Panc1 (cell line): ENCODE measurements around the gene FUOM. TPM values are rescaled to one million over a fixed set of nuclear protein-coding genes. Genes with fewer than 3 reads are reported as not detected.

ENCODE experiments used
- ATAC-seq: fragments of 200-7000 bp; cut with Tn5 transposase; 2 replicates; pipeline ENCODE4 v1.9.1; 2020; ENCODE audit warnings: mild to moderate bottlenecking, moderate library complexity
- BruUV-seq: library from RNA; stranded (reverse); fragments of 400-500 nt; replicated peaks from 2 replicates; lab custom pipeline; 2021; lab: Mats Ljungman, UMichigan
- CTCF ChIA-PET: fragments of 300-600 bp; sonication (Branson Sonifier 250); formaldehyde crosslinking; loops from one replicate; lab custom pipeline; 2022; ENCODE audit warnings: antibody characterized with exemption; lab: Charles Lee
- POLR2A ChIA-PET: fragments of 300-600 bp; sonication (Branson Sonifier 250); formaldehyde crosslinking; loops from one replicate; lab custom pipeline; 2022; ENCODE audit warnings: antibody characterized with exemption; lab: Charles Lee
- DNase-seq: peaks from one replicate; pipeline ENCODE4 v3.0.0-alpha.2; 2010; ENCODE audit warnings: low read depth, low spot score
- H3K27ac ChIP-seq: 2 replicates; pipeline ENCODE4 v1.5.1; 2011; ENCODE audit warnings: mild to moderate bottlenecking, low read length, inconsistent platforms
- H3K27me3 ChIP-seq: fragments of 200-500 bp; sonication (Bioruptor generic); 2 replicates; pipeline ENCODE4 v1.6.0; 2014; ENCODE audit warnings: low read length, inconsistent platforms; ENCODE audit not compliant: control insufficient read depth, insufficient read depth
- H3K36me3 ChIP-seq: fragments of 200-500 bp; sonication (Bioruptor generic); 2 replicates; pipeline ENCODE4 v1.5.1; 2014; ENCODE audit warnings: inconsistent platforms, mild to moderate bottlenecking, low read length, moderate library complexity; ENCODE audit not compliant: control insufficient read depth, insufficient read depth
- H3K4me1 ChIP-seq: 2 replicates; pipeline ENCODE4 v1.5.1; 2011; ENCODE audit warnings: inconsistent platforms, mild to moderate bottlenecking, low read length, moderate library complexity; ENCODE audit not compliant: control insufficient read depth, insufficient read depth
- H3K4me3 ChIP-seq, 2 experiments: 2 replicates each; pipeline ENCODE4 v1.5.1; 2011 to 2012; ENCODE audit warnings: low read depth in 2 of 2, low read length in 2 of 2, mild to moderate bottlenecking in 2 of 2, inconsistent platforms in 1 of 2, moderate library complexity in 1 of 2
- H3K9me3 ChIP-seq: fragments of 200-500 bp; sonication (Bioruptor generic); 2 replicates; pipeline ENCODE4 v1.5.1; 2014; ENCODE audit warnings: low read depth, mild to moderate bottlenecking, inconsistent platforms, low read length, moderate library complexity; ENCODE audit not compliant: control insufficient read depth, insufficient read depth
- CTCF ChIP-seq: fragments of 450-650 bp; IDR thresholded peaks from 2 replicates; pipeline ENCODE4 v1.5.1; 2017; ENCODE audit warnings: mild to moderate bottlenecking
- POLR2AphosphoS5 ChIP-seq: IDR thresholded peaks from 2 replicates; pipeline ENCODE4 v1.6.1; 2012; ENCODE audit warnings: mild to moderate bottlenecking, low read depth, low read length, moderate library complexity
- REST ChIP-seq, 2 experiments: IDR thresholded peaks; 2 replicates each; pipeline ENCODE4 v1.6.1; 2011 to 2012; ENCODE audit warnings: low read depth in 2 of 2, control low read depth in 1 of 2, low read length in 1 of 2, mild to moderate bottlenecking in 1 of 2, moderate library complexity in 1 of 2; ENCODE audit not compliant: insufficient read depth in 1 of 2
- SIN3A ChIP-seq: IDR thresholded peaks from 2 replicates; pipeline ENCODE4 v1.6.1; 2012; ENCODE audit warnings: low read depth, mild to moderate bottlenecking, low read length, moderate library complexity, borderline replicate concordance; ENCODE audit not compliant: insufficient read depth
- TCF7L2 ChIP-seq: IDR thresholded peaks from 2 replicates; pipeline ENCODE4 v1.6.1; 2011; ENCODE audit warnings: mild to moderate bottlenecking, low read depth, low read length, inconsistent platforms
- in situ Hi-C: cut with HindIII; loops from 2 replicates; pipeline ENCODE4 v1.10.0; 2016; ENCODE audit warnings: low sequenced_read_pairs, low pct_unique_long_range_greater_than_20kb
- intact Hi-C: fragments of 100-400 bp; cut with micrococcal nuclease; formaldehyde crosslinking; loops from one replicate; pipeline ENCODE4 v1.10.0; 2022; ENCODE audit not compliant: unreplicated experiment
- total RNA-seq: library from RNA; stranded (reverse); gene quantifications from one replicate; pipeline ENCODE4 v1.2.1, GENCODE V29; 2021; ENCODE audit not compliant: unreplicated experiment

The FUOM gene
- total RNA-seq, 1 experiment from 2014 or later: 39.6 TPM

- Histone ChIP-seq H3K4me3 (peak overlapping the region; percentile 88 to 99), H3K4me1 (peaks cover 13% of the 10 kb centered on the region), H3K36me3 (peaks cover 7% of the 10 kb centered on the region), H3K9me3 (no peaks in the 10 kb centered on the region), H3K27me3 (no peaks in the 10 kb centered on the region), H3K27ac (peak overlapping the region; percentile 99)
- in situ Hi-C loops: no loop called here
- intact Hi-C loops: no loop called here
- ATAC-seq: no peak
- POLR2A ChIA-PET: interaction anchor here (0.7 kb wide), 1 partner anchor 27 kb away, joined by 26 read pairs; no protein-coding TSS in a partner anchor
- no peak for TF ChIP-seq REST (IDR thresholded peaks at IDR 0.05; ENCODE audit: insufficient read depth in 1 of 2, low read depth in 2 of 2, low read length in 1 of 2)
- no peak for TF ChIP-seq POLR2AphosphoS5
- no peak for TF ChIP-seq SIN3A
- no peak for TF ChIP-seq CTCF
- TF ChIP-seq TCF7L2: no peak
- CTCF ChIA-PET: interaction anchor here (0.6 to 1.3 kb wide), 2 partner anchors 65 to 1091 kb away, joined by 3 read pairs; no protein-coding TSS in a partner anchor
- no peak for DNase-seq
- TSS peak; percentile 66 for BruUV-seq
These were observed 37.0 kb upstream of the FUOM start for GRCh38 chr10:133394801-133395221.

GRCh38 chr10:133394064-133394663, 36.3 kb upstream of the FUOM start, which contains the start of gene MTG1:
TSS of gene MTG1 (plus strand) at chr10:133394157. CDS start at chr10:133394221, 64 bp downstream.
- BruUV-seq: no TSS peak
- Histone ChIP-seq H3K27me3 (no peaks in the 10 kb centered on the region), H3K27ac (peak within 1 kb of the TSS; percentile 99), H3K4me1 (peaks cover 13% of the 10 kb centered on the region), H3K36me3 (peaks cover 7% of the 10 kb centered on the region), H3K9me3 (no peaks in the 10 kb centered on the region), H3K4me3 (peak within 1 kb of the TSS; percentile 88 to 99)
- TF ChIP-seq POLR2AphosphoS5 (peak; percentile 99), TCF7L2 (no peak), REST (IDR thresholded peaks at IDR 0.05; ENCODE audit: insufficient read depth in 1 of 2, low read depth in 2 of 2, low read length in 1 of 2) (peak in 1 of 2 experiments; percentile 69; a peak in 2 of 4 replicates), SIN3A (peak; percentile 84; the same call in 1 of the 2 replicates)
- in situ Hi-C loops (no loop called here), intact Hi-C loops (no loop called here)
- POLR2A ChIA-PET: no interaction called here
- CTCF ChIA-PET: interaction anchor here (0.6 to 1.3 kb wide), 2 partner anchors 65 to 1091 kb away, joined by 3 read pairs; no protein-coding TSS in a partner anchor
- peak; percentile 99 for ATAC-seq
- peak; percentile 54 for DNase-seq
